Measurements from ENCODE around the gene FOXQ1.
"Not testable (repeated sequence)": the region's sequence is repeated elsewhere in the genome, so short reads cannot be mapped to it uniquely, and the experiment has no call there.

Gene FOXQ1

GRCh38 chr6:1291381-1291780, 20.5 kb upstream of the FOXQ1 start:
- no peak for DNase-seq

GRCh38 chr6:1295420-1295819, 16.5 kb upstream of the FOXQ1 start:
- no peak for DNase-seq

- no peak for DNase-seq
These were observed 15.8 kb upstream of the FOXQ1 start for GRCh38 chr6:1296079-1296478.

- DNase-seq = no peak
These were observed 15.4 kb upstream of the FOXQ1 start for GRCh38 chr6:1296542-1296941.

- DNase-seq = no peak
These were observed 14.2 kb upstream of the FOXQ1 start for GRCh38 chr6:1297746-1298145.

- no peak for DNase-seq
These were observed 13.1 kb upstream of the FOXQ1 start for GRCh38 chr6:1298768-1299167.

- no peak for DNase-seq
These were observed 5.8 kb upstream of the FOXQ1 start for GRCh38 chr6:1306133-1306532.

GRCh38 chr6:1309366-1309765, 2.5 kb upstream of the FOXQ1 start:
- no peak for DNase-seq

- no peak for DNase-seq
These were observed 1.1 kb upstream of the FOXQ1 start for GRCh38 chr6:1310628-1311399.

GRCh38 chr6:1312203-1312472, 240 bp downstream of the FOXQ1 start:
- DNase-seq = no peak

GRCh38 chr6:1312473-1313367, 822 bp downstream of the FOXQ1 start:
- DNase-seq = no peak

GRCh38 chr6:1313384-1313766, 1.5 kb downstream of the FOXQ1 start:
- DNase-seq = no peak

- DNase-seq = no peak
These were observed 2.0 kb downstream of the FOXQ1 start for GRCh38 chr6:1313767-1314503.

GRCh38 chr6:1314617-1315016, 2.7 kb downstream of the FOXQ1 start:
- DNase-seq = no peak

- no peak for DNase-seq
These were observed 3.3 kb downstream of the FOXQ1 start for GRCh38 chr6:1315201-1315559.

- no peak for DNase-seq
These were observed 3.9 kb downstream of the FOXQ1 start for GRCh38 chr6:1315560-1316386.

- no peak for DNase-seq
These were observed 4.6 kb downstream of the FOXQ1 start for GRCh38 chr6:1316489-1316971.

- no peak for DNase-seq
These were observed 5.5 kb downstream of the FOXQ1 start for GRCh38 chr6:1317302-1317815.

- DNase-seq = no peak
These were observed 6.1 kb downstream of the FOXQ1 start for GRCh38 chr6:1318036-1318435.

GRCh38 chr6:1318584-1318983, 6.7 kb downstream of the FOXQ1 start:
- DNase-seq = not testable (repeated sequence)

- no peak for DNase-seq
These were observed 9.8 kb downstream of the FOXQ1 start for GRCh38 chr6:1321738-1322137.

- DNase-seq = no peak
These were observed 10.3 kb downstream of the FOXQ1 start for GRCh38 chr6:1322156-1322555.
